ENCODE results near the gene EPX.

DNA sequence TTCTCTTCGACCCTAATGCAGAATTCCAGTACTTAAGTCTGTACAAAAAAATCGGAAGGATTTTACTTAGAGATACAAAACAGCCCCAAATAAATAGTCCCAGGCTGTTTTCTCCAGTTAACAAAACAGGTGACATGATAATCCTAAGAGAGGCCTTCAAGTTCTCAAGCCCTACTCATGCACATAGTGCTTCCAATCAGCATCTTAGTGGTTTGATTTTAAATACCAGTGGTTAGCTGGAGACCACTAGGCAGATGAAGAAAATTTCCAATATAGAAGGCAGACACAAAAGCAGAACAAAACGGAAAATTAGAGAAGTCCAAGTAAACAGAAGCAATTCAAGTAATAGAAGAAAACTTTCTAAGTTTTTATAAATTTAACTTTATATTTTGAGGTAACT, 31.0 kb upstream of the EPX start:
- no peak for TF ChIP-seq CTCF (IDR thresholded peaks at IDR 0.05)
- no peak for TF ChIP-seq POLR2A (IDR thresholded peaks at IDR 0.05)
- no peak for TF ChIP-seq POLR2AphosphoS5 (IDR thresholded peaks at IDR 0.05)
- TF ChIP-seq EP300 (IDR thresholded peaks at IDR 0.05; ENCODE audit: low read depth) = no peak

All from transverse colon (tissue), 4 donors.